ENCODE data around the gene WDR48.

Gene WDR48

DNA sequence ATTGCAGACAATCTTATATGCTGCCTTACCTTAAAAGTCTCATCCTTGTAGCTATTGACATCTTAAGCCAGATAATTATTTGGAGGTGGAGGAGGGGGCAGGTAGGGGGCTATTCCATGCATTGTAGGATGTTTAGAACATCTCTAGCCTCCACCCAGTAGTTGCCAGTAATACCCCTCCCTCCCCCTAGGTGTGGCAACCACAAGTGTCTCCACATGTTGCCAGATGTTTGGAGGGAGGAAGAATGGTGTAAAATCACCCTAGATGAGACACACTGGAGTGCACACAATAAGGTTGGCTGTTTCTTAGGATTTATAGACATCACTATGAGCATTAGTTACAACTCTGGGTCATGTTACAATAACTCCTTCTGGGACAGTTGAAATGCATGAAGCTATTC, 28.2 kb downstream of the WDR48 start:
- no peak overlapping the region for H3K4me3 ChIP-seq (ENCODE audit: low read depth, low read length)
- TF ChIP-seq, protein P1, sequence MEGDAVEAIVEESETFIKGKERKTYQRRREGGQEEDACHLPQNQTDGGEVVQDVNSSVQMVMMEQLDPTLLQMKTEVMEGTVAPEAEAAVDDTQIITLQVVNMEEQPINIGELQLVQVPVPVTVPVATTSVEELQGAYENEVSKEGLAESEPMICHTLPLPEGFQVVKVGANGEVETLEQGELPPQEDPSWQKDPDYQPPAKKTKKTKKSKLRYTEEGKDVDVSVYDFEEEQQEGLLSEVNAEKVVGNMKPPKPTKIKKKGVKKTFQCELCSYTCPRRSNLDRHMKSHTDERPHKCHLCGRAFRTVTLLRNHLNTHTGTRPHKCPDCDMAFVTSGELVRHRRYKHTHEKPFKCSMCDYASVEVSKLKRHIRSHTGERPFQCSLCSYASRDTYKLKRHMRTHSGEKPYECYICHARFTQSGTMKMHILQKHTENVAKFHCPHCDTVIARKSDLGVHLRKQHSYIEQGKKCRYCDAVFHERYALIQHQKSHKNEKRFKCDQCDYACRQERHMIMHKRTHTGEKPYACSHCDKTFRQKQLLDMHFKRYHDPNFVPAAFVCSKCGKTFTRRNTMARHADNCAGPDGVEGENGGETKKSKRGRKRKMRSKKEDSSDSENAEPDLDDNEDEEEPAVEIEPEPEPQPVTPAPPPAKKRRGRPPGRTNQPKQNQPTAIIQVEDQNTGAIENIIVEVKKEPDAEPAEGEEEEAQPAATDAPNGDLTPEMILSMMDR (IDR thresholded peaks at IDR 0.05; ENCODE audit: borderline replicate concordance, insufficient read depth, low read depth, low read length), result no peak

DNA sequence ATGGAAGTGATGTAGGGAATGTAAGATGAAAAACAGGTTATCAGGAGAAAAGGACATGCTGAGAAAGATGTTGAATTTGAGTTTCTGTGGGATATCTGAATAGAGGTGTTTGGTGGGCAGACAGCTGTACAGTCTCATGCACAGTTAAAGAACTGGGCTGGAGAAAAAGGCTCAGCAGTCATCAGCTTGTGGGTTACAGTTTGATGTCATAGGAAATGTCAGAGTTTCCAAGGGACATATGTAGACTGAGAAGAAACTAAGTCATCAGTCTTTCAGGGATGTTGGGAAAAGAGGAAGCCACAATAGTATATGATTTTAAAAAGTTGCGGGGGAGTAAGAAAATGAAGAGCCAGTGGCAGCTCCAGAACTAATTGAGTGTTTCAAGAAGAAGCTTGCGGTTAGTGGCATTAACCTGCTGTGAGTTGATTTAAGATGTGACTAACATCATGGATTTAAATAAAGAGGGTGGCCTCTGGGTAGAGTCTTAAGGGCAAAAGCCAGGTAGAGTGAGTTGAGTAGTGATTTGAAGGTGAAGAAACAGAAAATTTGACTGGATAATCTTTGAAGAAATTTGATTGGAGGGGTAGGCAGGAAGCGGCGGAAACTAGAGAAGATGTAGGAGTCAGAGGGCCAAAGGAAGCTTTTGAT, 31.0 kb downstream of the WDR48 start:
- no peak overlapping the region for H3K4me3 ChIP-seq (ENCODE audit: low read depth, low read length)
- TF ChIP-seq, protein P1 (IDR thresholded peaks at IDR 0.05; ENCODE audit: borderline replicate concordance, insufficient read depth, low read depth, low read length), result no peak

DNA sequence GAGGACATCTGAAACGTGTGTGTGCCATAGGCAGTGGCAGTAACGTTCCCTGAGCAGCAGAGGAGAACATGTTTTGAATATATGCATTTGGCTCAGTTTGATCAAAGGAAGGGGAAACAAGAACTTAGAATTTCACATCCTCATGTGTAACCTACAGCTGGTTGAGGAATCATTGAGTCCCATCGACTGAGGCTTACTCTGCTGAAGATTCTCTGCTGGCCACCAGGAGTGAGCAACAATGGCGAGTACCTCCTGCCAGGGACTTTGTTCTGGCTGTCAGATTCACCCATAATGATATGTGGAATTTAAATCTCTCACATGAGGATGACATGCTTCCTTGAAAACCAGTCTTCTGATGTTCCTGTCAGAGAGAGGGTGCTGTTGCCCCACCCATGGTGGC, 34.3 kb downstream of the WDR48 start:
- no peak overlapping the region for H3K4me3 ChIP-seq (ENCODE audit: low read depth, low read length)
- TF ChIP-seq, protein P1 (IDR thresholded peaks at IDR 0.05; ENCODE audit: borderline replicate concordance, insufficient read depth, low read depth, low read length), result peak; percentile 23; the same call in 1 of the 2 replicates

- TF ChIP-seq, protein P1 (IDR thresholded peaks at IDR 0.05; ENCODE audit: borderline replicate concordance, insufficient read depth, low read depth, low read length), result no peak
- H3K4me3 ChIP-seq (ENCODE audit: low read depth, low read length), result no peak overlapping the region
These were observed 36.6 kb downstream of the WDR48 start for GRCh38 chr3:39088456-39088855.

- H3K4me3 ChIP-seq (ENCODE audit: low read depth, low read length), result no peak overlapping the region
- TF ChIP-seq, protein P1 (IDR thresholded peaks at IDR 0.05; ENCODE audit: borderline replicate concordance, insufficient read depth, low read depth, low read length), result no peak
These were observed 37.1 kb downstream of the WDR48 start for GRCh38 chr3:39088889-39089288.

GRCh38 chr3:39090922-39091321, 39.1 kb downstream of the WDR48 start:
- H3K4me3 ChIP-seq (ENCODE audit: low read depth, low read length), result no peak overlapping the region
- TF ChIP-seq, protein P1 (IDR thresholded peaks at IDR 0.05; ENCODE audit: borderline replicate concordance, insufficient read depth, low read depth, low read length), result no peak

Measured in GM12875 (cell line).